GM19328 (cell line): ENCODE results near the gene CSF2RB.
"Not testable (repeated sequence)": the region's sequence is repeated elsewhere in the genome, so short reads cannot be mapped to it uniquely, and the experiment has no call there.

Source experiments
- ATAC-seq: cut with Tn5 transposase; IDR thresholded peaks from one replicate; pipeline ENCODE4 v1.9.1; 2021; ENCODE audit warnings: mild to moderate bottlenecking, moderate library complexity; ENCODE audit not compliant: unreplicated experiment

The CSF2RB gene

GRCh38 chr22:36963302-36963701 lies 49.9 kb downstream of the CSF2RB start:
- ATAC-seq = no peak

- no peak for ATAC-seq
These were observed 50.7 kb downstream of the CSF2RB start for GRCh38 chr22:36964106-36964505.

GRCh38 chr22:36965696-36966095 lies 52.3 kb downstream of the CSF2RB start:
- ATAC-seq = no peak

- ATAC-seq = no peak
These were observed 53.6 kb downstream of the CSF2RB start for GRCh38 chr22:36966851-36967540.

GRCh38 chr22:36968249-36968964 lies 55.0 kb downstream of the CSF2RB start:
- ATAC-seq = no peak

- no peak for ATAC-seq
These were observed 58.1 kb downstream of the CSF2RB start for GRCh38 chr22:36971341-36972125.

GRCh38 chr22:36976606-36977005 lies 63.2 kb downstream of the CSF2RB start:
- ATAC-seq = no peak

- no peak for ATAC-seq
These were observed 64.0 kb downstream of the CSF2RB start for GRCh38 chr22:36977401-36977861.

- ATAC-seq = peak; percentile 65
These were observed 64.7 kb downstream of the CSF2RB start for GRCh38 chr22:36977947-36978660.

GRCh38 chr22:36979016-36979910 lies 65.8 kb downstream of the CSF2RB start:
- no peak for ATAC-seq

GRCh38 chr22:36981247-36981775 lies 67.9 kb downstream of the CSF2RB start:
- ATAC-seq = no peak

- no peak for ATAC-seq
These were observed 68.7 kb downstream of the CSF2RB start for GRCh38 chr22:36982136-36982535.

- no peak for ATAC-seq
These were observed 71.9 kb downstream of the CSF2RB start for GRCh38 chr22:36985211-36985889.

GRCh38 chr22:36986242-36986821 lies 72.9 kb downstream of the CSF2RB start:
- no peak for ATAC-seq

GRCh38 chr22:36988075-36988832 lies 74.8 kb downstream of the CSF2RB start:
- ATAC-seq = no peak

GRCh38 chr22:36989012-36989411 lies 75.6 kb downstream of the CSF2RB start:
- ATAC-seq = not testable (repeated sequence)
